ENCODE measurements around the gene ARFGAP1. TPM values are rescaled to one million over a fixed set of nuclear protein-coding genes. Genes with fewer than 3 reads are reported as not detected.
A peak's percentile ranks its signal among the peaks of the same experiment; 100 is the strongest.

ARFGAP1 gene
- total and polyA plus RNA-seq, 4 donors, result 35.3 to 116 (median 83.3) TPM

GRCh38 chr20:63288581-63289251, 16.1 kb downstream of the ARFGAP1 start:
- no peak for DNase-seq (ENCODE audit: low read depth in 4 of 6, low spot score in 6 of 6)
- Histone ChIP-seq H3K4me3 (ENCODE audit: low read depth, low read length) (no peak overlapping the region), H3K4me1 (ENCODE audit: control insufficient read depth, insufficient read depth, low read length) (peaks cover 35% of the 10 kb centered on the region), H3K36me3 (ENCODE audit: control insufficient read depth, insufficient read depth, low read length) (peaks cover 87% of the 10 kb centered on the region), H3K27me3 (ENCODE audit: control insufficient read depth, insufficient read depth, low read length) (no peaks in the 10 kb centered on the region), H3K9me3 (ENCODE audit: control insufficient read depth, insufficient read depth, low read length) (no peaks in the 10 kb centered on the region), H3K27ac (ENCODE audit: low read depth, low read length) (no peak overlapping the region)
- WGBS (ENCODE audit: insufficient coverage), result 95% methylated on average over 27 of the region's 28 CpGs

- H3K4me3 ChIP-seq (ENCODE audit: low read depth, low read length), result no peak overlapping the region
- H3K4me1 ChIP-seq (ENCODE audit: control insufficient read depth, insufficient read depth, low read length), result peaks cover 42% of the 10 kb centered on the region
- 82% methylated on average over 23 of the region's 25 CpGs for WGBS (ENCODE audit: insufficient coverage)
- H3K9me3 ChIP-seq (ENCODE audit: control insufficient read depth, insufficient read depth, low read length), result no peaks in the 10 kb centered on the region
- DNase-seq (ENCODE audit: low read depth in 4 of 6, low spot score in 6 of 6), result no peak
- H3K36me3 ChIP-seq (ENCODE audit: control insufficient read depth, insufficient read depth, low read length), result peaks cover 79% of the 10 kb centered on the region
- no peak overlapping the region for H3K27ac ChIP-seq (ENCODE audit: low read depth, low read length)
- H3K27me3 ChIP-seq (ENCODE audit: control insufficient read depth, insufficient read depth, low read length), result no peaks in the 10 kb centered on the region
These were observed 16.9 kb downstream of the ARFGAP1 start for GRCh38 chr20:63289311-63290135.

GRCh38 chr20:63290136-63290676, 17.6 kb downstream of the ARFGAP1 start:
- H3K4me1 ChIP-seq (ENCODE audit: control insufficient read depth, insufficient read depth, low read length), result peaks cover 46% of the 10 kb centered on the region
- H3K27ac ChIP-seq (ENCODE audit: low read depth, low read length), result no peak overlapping the region
- peaks cover 72% of the 10 kb centered on the region for H3K36me3 ChIP-seq (ENCODE audit: control insufficient read depth, insufficient read depth, low read length)
- DNase-seq (ENCODE audit: low read depth in 4 of 6, low spot score in 6 of 6), result no peak
- H3K9me3 ChIP-seq (ENCODE audit: control insufficient read depth, insufficient read depth, low read length), result no peaks in the 10 kb centered on the region
- no peak overlapping the region for H3K4me3 ChIP-seq (ENCODE audit: low read depth, low read length)
- 91% methylated on average over 17 of the region's 17 CpGs for WGBS (ENCODE audit: insufficient coverage)
- H3K27me3 ChIP-seq (ENCODE audit: control insufficient read depth, insufficient read depth, low read length), result peaks cover 3% of the 10 kb centered on the region

GRCh38 chr20:63290677-63291472, 18.3 kb downstream of the ARFGAP1 start:
- Histone ChIP-seq H3K9me3 (ENCODE audit: control insufficient read depth, insufficient read depth, low read length) (no peaks in the 10 kb centered on the region), H3K36me3 (ENCODE audit: control insufficient read depth, insufficient read depth, low read length) (peaks cover 66% of the 10 kb centered on the region), H3K4me3 (ENCODE audit: low read depth, low read length) (no peak overlapping the region), H3K27ac (ENCODE audit: low read depth, low read length) (no peak overlapping the region), H3K27me3 (ENCODE audit: control insufficient read depth, insufficient read depth, low read length) (peaks cover 8% of the 10 kb centered on the region), H3K4me1 (ENCODE audit: control insufficient read depth, insufficient read depth, low read length) (peaks cover 51% of the 10 kb centered on the region)
- no peak for DNase-seq (ENCODE audit: low read depth in 4 of 6, low spot score in 6 of 6)
- WGBS (ENCODE audit: insufficient coverage), result 40% methylated on average over 26 of the region's 26 CpGs

GRCh38 chr20:63291811-63292210, 19.2 kb downstream of the ARFGAP1 start:
- Histone ChIP-seq H3K4me3 (ENCODE audit: low read depth, low read length) (no peak overlapping the region), H3K27me3 (ENCODE audit: control insufficient read depth, insufficient read depth, low read length) (peaks cover 13% of the 10 kb centered on the region), H3K36me3 (ENCODE audit: control insufficient read depth, insufficient read depth, low read length) (peaks cover 56% of the 10 kb centered on the region), H3K27ac (ENCODE audit: low read depth, low read length) (no peak overlapping the region), H3K4me1 (ENCODE audit: control insufficient read depth, insufficient read depth, low read length) (peaks cover 61% of the 10 kb centered on the region), H3K9me3 (ENCODE audit: control insufficient read depth, insufficient read depth, low read length) (no peaks in the 10 kb centered on the region)
- DNase-seq (ENCODE audit: low read depth in 4 of 6, low spot score in 6 of 6), result no peak
- 84% methylated on average over 10 of the region's 10 CpGs for WGBS (ENCODE audit: insufficient coverage)

GRCh38 chr20:63292292-63292701, 19.7 kb downstream of the ARFGAP1 start:
- WGBS (ENCODE audit: insufficient coverage), result 89% methylated on average over 16 of the region's 16 CpGs
- H3K9me3 ChIP-seq (ENCODE audit: control insufficient read depth, insufficient read depth, low read length), result no peaks in the 10 kb centered on the region
- peaks cover 51% of the 10 kb centered on the region for H3K36me3 ChIP-seq (ENCODE audit: control insufficient read depth, insufficient read depth, low read length)
- no peak overlapping the region for H3K4me3 ChIP-seq (ENCODE audit: low read depth, low read length)
- peaks cover 66% of the 10 kb centered on the region for H3K4me1 ChIP-seq (ENCODE audit: control insufficient read depth, insufficient read depth, low read length)
- DNase-seq (ENCODE audit: low read depth in 4 of 6, low spot score in 6 of 6), result no peak
- no peak overlapping the region for H3K27ac ChIP-seq (ENCODE audit: low read depth, low read length)
- peaks cover 13% of the 10 kb centered on the region for H3K27me3 ChIP-seq (ENCODE audit: control insufficient read depth, insufficient read depth, low read length)

- WGBS (ENCODE audit: insufficient coverage), result 32% methylated on average over 7 of the region's 7 CpGs
- Histone ChIP-seq H3K4me1 (ENCODE audit: control insufficient read depth, insufficient read depth, low read length) (peaks cover 72% of the 10 kb centered on the region), H3K4me3 (ENCODE audit: low read depth, low read length) (no peak within 1 kb of the TSS), H3K27ac (ENCODE audit: low read depth, low read length) (peak within 1 kb of the TSS; percentile 61), H3K36me3 (ENCODE audit: control insufficient read depth, insufficient read depth, low read length) (peaks cover 45% of the 10 kb centered on the region), H3K9me3 (ENCODE audit: control insufficient read depth, insufficient read depth, low read length) (no peaks in the 10 kb centered on the region), H3K27me3 (ENCODE audit: control insufficient read depth, insufficient read depth, low read length) (peaks cover 13% of the 10 kb centered on the region)
- DNase-seq (ENCODE audit: low read depth in 4 of 6, low spot score in 6 of 6), result no peak
These were observed 20.3 kb downstream of the ARFGAP1 start, which contains the start of gene COL20A1 for GRCh38 chr20:63292904-63293303. COL20A1 (plus strand) TSS chr20:63293186; CDS start chr20:63295108, 1,922 bp downstream.

- Histone ChIP-seq H3K4me1 (ENCODE audit: control insufficient read depth, insufficient read depth, low read length) (peaks cover 77% of the 10 kb centered on the region), H3K27ac (ENCODE audit: low read depth, low read length) (peak overlapping the region; percentile 61), H3K9me3 (ENCODE audit: control insufficient read depth, insufficient read depth, low read length) (no peaks in the 10 kb centered on the region), H3K27me3 (ENCODE audit: control insufficient read depth, insufficient read depth, low read length) (peaks cover 13% of the 10 kb centered on the region), H3K4me3 (ENCODE audit: low read depth, low read length) (no peak overlapping the region), H3K36me3 (ENCODE audit: control insufficient read depth, insufficient read depth, low read length) (peaks cover 40% of the 10 kb centered on the region)
- DNase-seq (ENCODE audit: low read depth in 4 of 6, low spot score in 6 of 6), result no peak
- 61% methylated on average over 11 of the region's 11 CpGs for WGBS (ENCODE audit: insufficient coverage)
These were observed 20.8 kb downstream of the ARFGAP1 start for GRCh38 chr20:63293456-63293855.

- Histone ChIP-seq H3K4me3 (ENCODE audit: low read depth, low read length) (no peak overlapping the region), H3K4me1 (ENCODE audit: control insufficient read depth, insufficient read depth, low read length) (peaks cover 77% of the 10 kb centered on the region), H3K27me3 (ENCODE audit: control insufficient read depth, insufficient read depth, low read length) (peaks cover 13% of the 10 kb centered on the region), H3K36me3 (ENCODE audit: control insufficient read depth, insufficient read depth, low read length) (peaks cover 37% of the 10 kb centered on the region), H3K27ac (ENCODE audit: low read depth, low read length) (peak overlapping the region; percentile 69), H3K9me3 (ENCODE audit: control insufficient read depth, insufficient read depth, low read length) (no peaks in the 10 kb centered on the region)
- peak in 1 of 6 donors; percentile 18 for DNase-seq (ENCODE audit: low read depth in 4 of 6, low spot score in 6 of 6)
- 62% methylated on average over 15 of the region's 22 CpGs for WGBS (ENCODE audit: insufficient coverage)
These were observed 21.4 kb downstream of the ARFGAP1 start for GRCh38 chr20:63293871-63294535.
